Stimulated activated CD8-positive, alpha-beta memory T cell treated with anti-CD3 and anti-CD28 coated beads, Interleukin-2, amount 100 ng/mL, for 1 hour (primary cell): ENCODE data around the gene LMNTD1.
"Not testable (repeated sequence)": the region's sequence is repeated elsewhere in the genome, so short reads cannot be mapped to it uniquely, and the experiment has no call there.

Source experiments
- DNase-seq, 2 donors: peaks; one replicate each; pipeline ENCODE4 v3.0.0-alpha.2; 2020; ENCODE audit warnings: low read depth in 2 of 2

LMNTD1 gene

GRCh38 chr12:25433024-25433423 lies 120.1 kb downstream of the LMNTD1 start:
- no peak for DNase-seq

- DNase-seq, result no peak
Observed at GRCh38 chr12:25427337-25428249, 125.5 kb downstream of the LMNTD1 start.

DNA sequence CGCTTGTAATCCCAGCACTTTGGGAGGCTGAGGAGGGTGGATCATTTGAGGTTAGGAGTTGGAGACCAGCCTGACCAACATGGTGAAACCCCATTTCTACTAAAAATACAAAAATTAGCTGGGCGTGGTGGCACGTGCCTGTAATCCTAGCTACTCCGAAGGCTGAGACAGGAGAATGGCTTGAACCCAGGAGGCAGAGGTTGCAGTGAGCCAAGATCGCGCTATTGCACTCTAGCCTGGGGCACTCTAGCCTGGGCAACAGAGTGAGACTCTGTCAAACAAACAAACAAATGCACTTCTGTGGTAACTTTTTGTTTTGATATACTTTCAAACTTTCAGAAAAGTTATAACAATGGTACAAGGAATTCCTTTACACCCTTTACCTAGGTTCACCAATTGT lies 126.3 kb downstream of the LMNTD1 start:
- not testable (repeated sequence) for DNase-seq
